Vagina (tissue), 2 donors: ENCODE results near the gene S100A9.

Source experiments
- POLR2A ChIP-seq, 2 donors: fragments of 450-650 bp; IDR thresholded peaks; one replicate each; pipeline ENCODE4 v1.6.1; 2017; ENCODE audit warnings: antibody characterized with exemption in 2 of 2, mild to moderate bottlenecking in 2 of 2, moderate library complexity in 2 of 2
- POLR2AphosphoS5 ChIP-seq, 2 donors: sonication (generic); formaldehyde crosslinking; IDR thresholded peaks; one replicate each; pipeline ENCODE4 v1.9.0; 2017; ENCODE audit warnings: antibody characterized with exemption in 2 of 2, mild to moderate bottlenecking in 2 of 2, low read depth in 1 of 2; ENCODE audit not compliant: insufficient read depth in 1 of 2
- TF ChIP-seq, protein P1 (sequence below), 3 experiments: fragments of 450-650 bp in 2 of 3; fragments of 200-600 bp in 1 of 3; sonication (generic) in 1 of 3; IDR thresholded peaks; one replicate each; pipeline ENCODE4 v1.5.1; 2017 to 2019; ENCODE audit warnings: antibody characterized with exemption in 3 of 3, mild to moderate bottlenecking in 2 of 3, moderate library complexity in 2 of 3

DNA sequence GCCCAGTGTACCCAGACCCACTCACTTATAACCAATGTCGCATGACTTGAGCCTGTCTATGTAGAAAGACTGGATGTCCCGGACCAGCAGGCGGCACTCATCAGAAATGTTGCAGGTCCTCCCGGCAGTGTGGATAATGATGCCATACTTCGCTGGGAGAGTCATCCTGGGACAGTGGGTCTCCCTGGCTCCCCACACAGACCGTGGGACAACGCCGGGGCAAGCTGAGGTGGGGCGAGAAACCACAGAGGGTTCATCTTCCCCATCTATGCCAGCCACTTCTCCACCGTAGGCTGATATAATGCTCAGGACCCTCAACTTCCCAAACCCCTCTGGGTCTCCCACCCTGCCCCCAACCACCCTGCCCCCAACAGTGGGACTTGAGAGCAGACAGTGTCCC is 17.3 kb upstream of the S100A9 start:
- TF ChIP-seq, protein P1, sequence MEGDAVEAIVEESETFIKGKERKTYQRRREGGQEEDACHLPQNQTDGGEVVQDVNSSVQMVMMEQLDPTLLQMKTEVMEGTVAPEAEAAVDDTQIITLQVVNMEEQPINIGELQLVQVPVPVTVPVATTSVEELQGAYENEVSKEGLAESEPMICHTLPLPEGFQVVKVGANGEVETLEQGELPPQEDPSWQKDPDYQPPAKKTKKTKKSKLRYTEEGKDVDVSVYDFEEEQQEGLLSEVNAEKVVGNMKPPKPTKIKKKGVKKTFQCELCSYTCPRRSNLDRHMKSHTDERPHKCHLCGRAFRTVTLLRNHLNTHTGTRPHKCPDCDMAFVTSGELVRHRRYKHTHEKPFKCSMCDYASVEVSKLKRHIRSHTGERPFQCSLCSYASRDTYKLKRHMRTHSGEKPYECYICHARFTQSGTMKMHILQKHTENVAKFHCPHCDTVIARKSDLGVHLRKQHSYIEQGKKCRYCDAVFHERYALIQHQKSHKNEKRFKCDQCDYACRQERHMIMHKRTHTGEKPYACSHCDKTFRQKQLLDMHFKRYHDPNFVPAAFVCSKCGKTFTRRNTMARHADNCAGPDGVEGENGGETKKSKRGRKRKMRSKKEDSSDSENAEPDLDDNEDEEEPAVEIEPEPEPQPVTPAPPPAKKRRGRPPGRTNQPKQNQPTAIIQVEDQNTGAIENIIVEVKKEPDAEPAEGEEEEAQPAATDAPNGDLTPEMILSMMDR (IDR thresholded peaks at IDR 0.05), result no peak
- TF ChIP-seq POLR2A (IDR thresholded peaks at IDR 0.05) (no peak), POLR2AphosphoS5 (IDR thresholded peaks at IDR 0.05; ENCODE audit: insufficient read depth in 1 of 2, low read depth in 1 of 2) (no peak)
